ENCODE measurements around the gene RCAN2.

The RCAN2 gene

GRCh38 chr6:46234156-46234556 lies 257.1 kb downstream of the RCAN2 start:
- no peak for TF ChIP-seq CTCF (IDR thresholded peaks at IDR 0.05; ENCODE audit: low read depth, low read length)
- no peak overlapping the region for H3K4me3 ChIP-seq (ENCODE audit: low read depth, low read length)

- no peak for TF ChIP-seq CTCF (IDR thresholded peaks at IDR 0.05; ENCODE audit: low read depth, low read length)
- no peak overlapping the region for H3K4me3 ChIP-seq (ENCODE audit: low read depth, low read length)
Observed at GRCh38 chr6:46233129-46233528, 258.1 kb downstream of the RCAN2 start.

GRCh38 chr6:46222286-46222685 lies 269.0 kb downstream of the RCAN2 start:
- H3K4me3 ChIP-seq (ENCODE audit: low read depth, low read length) = no peak overlapping the region
- TF ChIP-seq CTCF (IDR thresholded peaks at IDR 0.05; ENCODE audit: low read depth, low read length) = no peak

DNA sequence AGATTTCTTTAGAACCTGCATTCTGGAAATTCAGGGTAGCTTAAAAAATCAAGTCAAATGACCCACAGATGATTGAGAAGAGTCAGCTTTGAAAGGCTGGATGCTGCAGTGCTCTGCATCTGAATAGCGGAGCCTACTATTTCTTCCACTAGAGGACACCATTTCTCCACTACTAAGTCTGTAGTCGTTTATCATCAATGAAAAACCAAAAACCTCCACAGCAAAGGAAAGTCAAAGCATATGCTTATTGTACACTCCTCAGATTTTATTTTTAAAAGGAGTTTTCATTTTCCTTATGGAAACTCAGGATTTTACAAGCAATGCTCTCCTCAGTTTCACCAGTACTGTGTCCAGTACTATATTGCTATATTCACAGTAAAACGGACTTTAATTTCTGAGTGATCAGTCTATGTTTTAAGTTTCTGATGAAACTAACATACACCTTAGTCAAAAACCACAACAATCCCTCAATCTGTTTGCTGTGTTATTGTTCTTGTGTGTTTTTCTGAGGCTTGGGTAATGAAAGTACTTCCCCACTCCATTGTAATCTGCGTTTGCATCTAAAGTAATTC lies 269.9 kb downstream of the RCAN2 start:
- TF ChIP-seq CTCF (IDR thresholded peaks at IDR 0.05; ENCODE audit: low read depth, low read length) = no peak
- H3K4me3 ChIP-seq (ENCODE audit: low read depth, low read length) = no peak overlapping the region

DNA sequence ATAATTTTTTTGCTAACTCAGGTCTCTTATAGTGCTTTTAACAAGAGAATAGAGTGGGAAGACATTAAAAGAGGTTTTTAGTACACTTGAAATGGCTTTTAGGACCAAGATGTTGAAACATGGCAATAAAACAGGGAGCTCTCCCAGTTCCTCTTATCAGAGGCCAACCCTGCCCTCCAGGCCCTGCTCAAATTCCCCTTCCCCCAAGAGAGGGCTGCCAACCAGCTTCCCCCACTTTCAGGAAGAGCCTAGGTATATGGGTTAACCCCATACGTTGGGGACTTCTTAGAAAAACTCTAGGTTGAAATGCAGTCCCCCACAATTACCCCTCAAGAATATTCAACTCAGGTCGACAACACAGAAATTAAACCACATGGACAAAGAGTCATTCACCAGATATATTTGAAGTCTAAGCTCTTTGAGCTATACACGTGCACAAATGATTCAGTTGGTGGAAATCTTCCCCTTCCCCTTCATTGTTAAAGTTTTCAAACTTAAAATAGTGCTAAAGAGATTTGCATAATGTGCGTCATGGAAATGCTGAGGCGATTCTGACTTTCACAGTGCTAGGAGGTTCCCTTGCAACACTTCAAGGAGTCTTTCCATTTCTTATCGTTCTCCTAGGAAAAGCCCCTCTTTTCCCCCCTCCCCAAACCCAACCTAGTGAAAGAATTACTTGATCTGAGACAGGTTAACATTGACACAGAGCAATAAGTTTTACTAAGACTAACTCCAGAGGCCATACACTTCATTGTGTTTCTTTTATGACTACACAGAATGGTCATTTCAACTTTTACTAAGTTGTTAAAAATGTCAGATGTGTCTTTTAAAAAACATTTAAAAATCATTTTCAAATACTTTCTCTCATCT lies 270.7 kb downstream of the RCAN2 start:
- no peak overlapping the region for H3K4me3 ChIP-seq (ENCODE audit: low read depth, low read length)
- TF ChIP-seq CTCF (IDR thresholded peaks at IDR 0.05; ENCODE audit: low read depth, low read length) = no peak

DNA sequence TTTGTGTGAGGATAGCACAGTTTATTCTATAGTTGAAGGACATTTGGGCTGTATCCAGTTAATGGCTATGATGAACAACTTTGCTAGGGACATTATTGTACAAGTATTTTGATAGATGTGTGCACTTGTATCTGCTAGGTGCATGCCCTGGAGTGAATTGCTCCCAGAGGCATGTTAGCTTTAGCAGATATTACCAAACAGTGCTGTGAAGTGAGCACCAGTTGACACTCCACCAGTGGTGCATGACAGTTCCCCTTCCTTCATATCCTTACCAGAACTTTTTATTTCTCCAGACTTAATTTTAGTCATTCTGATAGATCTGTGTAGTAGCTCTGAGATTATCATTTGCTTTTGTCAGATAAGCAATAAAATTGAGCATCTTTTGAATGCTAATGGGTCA lies 271.6 kb downstream of the RCAN2 start:
- no peak for TF ChIP-seq CTCF (IDR thresholded peaks at IDR 0.05; ENCODE audit: low read depth, low read length)
- no peak overlapping the region for H3K4me3 ChIP-seq (ENCODE audit: low read depth, low read length)

- no peak overlapping the region for H3K4me3 ChIP-seq (ENCODE audit: low read depth, low read length)
- TF ChIP-seq CTCF (IDR thresholded peaks at IDR 0.05; ENCODE audit: low read depth, low read length) = no peak
Observed at GRCh38 chr6:46218457-46218856, 272.8 kb downstream of the RCAN2 start.
